Effector memory CD4-positive, alpha-beta T cell (primary cell): ENCODE data around the gene ANKRD40.

ENCODE experiments used
- DNase-seq, 3 donors: peaks; one replicate each; pipeline ENCODE4 v3.0.0-alpha.2; 2020
- H3K27ac ChIP-seq: 2 replicates; pipeline ENCODE4 v1.7.0; 2013; ENCODE audit warnings: mild to moderate bottlenecking, low read length, moderate library complexity; ENCODE audit not compliant: insufficient read depth, poor library complexity, severe bottlenecking
- H3K27me3 ChIP-seq: replicated peaks from 2 replicates; pipeline ENCODE4 v1.7.0; 2013; ENCODE audit warnings: mild to moderate bottlenecking, low read length; ENCODE audit not compliant: insufficient read depth, control insufficient read depth, poor library complexity, severe bottlenecking
- H3K36me3 ChIP-seq: 2 replicates; pipeline ENCODE4 v1.7.0; 2013; ENCODE audit warnings: mild to moderate bottlenecking, low read length, moderate library complexity; ENCODE audit not compliant: control insufficient read depth, insufficient read depth
- H3K4me1 ChIP-seq: 2 replicates; pipeline ENCODE4 v1.7.0; 2013; ENCODE audit warnings: low read length, mild to moderate bottlenecking; ENCODE audit not compliant: control insufficient read depth, insufficient read depth, poor library complexity, severe bottlenecking
- H3K4me3 ChIP-seq: 2 replicates; pipeline ENCODE4 v1.7.0; 2013; ENCODE audit warnings: low read length, low read depth, mild to moderate bottlenecking; ENCODE audit not compliant: insufficient read depth, poor library complexity, severe bottlenecking
- H3K9me3 ChIP-seq: 2 replicates; pipeline ENCODE4 v1.7.0; 2013; ENCODE audit warnings: mild to moderate bottlenecking, low read length, moderate library complexity; ENCODE audit not compliant: control insufficient read depth

Gene ANKRD40

DNA sequence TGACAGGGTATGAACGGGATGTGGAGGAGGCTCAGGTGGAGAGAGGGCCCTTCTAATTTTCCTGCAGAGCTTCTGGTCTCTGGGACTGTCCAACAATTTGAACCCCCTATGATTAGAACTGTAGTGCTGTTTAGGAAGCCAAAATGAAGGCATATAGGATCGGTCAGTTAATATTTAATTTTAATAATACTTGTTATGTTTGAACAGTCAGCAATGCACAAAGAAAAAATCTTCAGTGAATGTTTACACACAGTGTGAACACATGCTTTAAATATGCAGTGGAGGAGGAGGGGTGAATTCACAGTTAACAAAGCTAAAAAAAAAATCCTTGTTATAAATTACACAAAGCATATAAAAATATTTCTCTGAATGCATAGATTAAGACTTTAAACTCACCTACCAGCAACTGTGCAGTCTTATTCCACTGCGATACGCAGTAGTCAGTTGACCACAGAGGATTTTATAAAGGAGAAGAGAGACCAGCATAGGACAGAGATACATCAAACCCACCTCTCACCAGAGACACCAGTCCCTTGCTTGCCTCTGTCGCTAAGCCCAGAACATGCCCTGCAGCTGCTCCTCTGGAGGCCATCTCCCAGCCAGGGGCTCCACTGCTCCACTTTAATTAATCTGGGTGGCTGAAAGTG is 14.6 kb downstream of the ANKRD40 start:
- no peaks in the 10 kb centered on the region for H3K27me3 ChIP-seq
- H3K36me3 ChIP-seq, result peaks cover 46% of the 10 kb centered on the region
- no peak overlapping the region for H3K27ac ChIP-seq
- H3K4me1 ChIP-seq, result no peaks in the 10 kb centered on the region
- no peaks in the 10 kb centered on the region for H3K9me3 ChIP-seq
- no peak overlapping the region for H3K4me3 ChIP-seq
- DNase-seq, result no peak

DNA sequence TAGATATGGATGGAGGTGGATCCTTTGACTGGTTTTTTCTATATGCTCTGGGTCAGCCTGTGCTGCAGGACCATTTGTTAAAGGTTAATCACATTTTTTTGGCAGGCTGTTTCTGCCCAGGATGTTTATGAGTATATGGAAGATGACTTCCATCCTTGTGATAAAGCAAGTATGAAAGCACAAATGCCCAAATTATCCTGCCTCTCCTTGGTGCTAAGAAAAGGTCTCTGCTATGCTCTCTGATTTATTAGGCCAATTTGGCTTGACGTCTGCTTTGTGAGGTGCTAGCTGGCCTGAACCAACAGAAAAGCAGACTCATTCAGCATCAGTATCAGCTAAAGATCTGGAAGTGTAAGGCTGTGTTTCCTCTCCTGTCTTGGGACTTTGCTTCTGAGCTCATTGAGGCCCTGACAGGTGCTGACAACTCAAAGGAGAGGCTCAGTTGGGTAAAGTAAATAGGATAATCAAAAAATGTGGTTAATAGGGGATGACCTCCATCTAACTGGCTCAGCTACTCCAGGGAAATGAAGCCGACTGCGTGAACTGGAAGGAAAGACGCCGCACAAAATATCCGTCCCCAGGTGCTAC is 15.2 kb downstream of the ANKRD40 start:
- Histone ChIP-seq H3K9me3 (no peaks in the 10 kb centered on the region), H3K4me3 (no peak overlapping the region), H3K27ac (no peak overlapping the region), H3K27me3 (no peaks in the 10 kb centered on the region), H3K36me3 (peaks cover 39% of the 10 kb centered on the region), H3K4me1 (no peaks in the 10 kb centered on the region)
- no peak for DNase-seq

DNA sequence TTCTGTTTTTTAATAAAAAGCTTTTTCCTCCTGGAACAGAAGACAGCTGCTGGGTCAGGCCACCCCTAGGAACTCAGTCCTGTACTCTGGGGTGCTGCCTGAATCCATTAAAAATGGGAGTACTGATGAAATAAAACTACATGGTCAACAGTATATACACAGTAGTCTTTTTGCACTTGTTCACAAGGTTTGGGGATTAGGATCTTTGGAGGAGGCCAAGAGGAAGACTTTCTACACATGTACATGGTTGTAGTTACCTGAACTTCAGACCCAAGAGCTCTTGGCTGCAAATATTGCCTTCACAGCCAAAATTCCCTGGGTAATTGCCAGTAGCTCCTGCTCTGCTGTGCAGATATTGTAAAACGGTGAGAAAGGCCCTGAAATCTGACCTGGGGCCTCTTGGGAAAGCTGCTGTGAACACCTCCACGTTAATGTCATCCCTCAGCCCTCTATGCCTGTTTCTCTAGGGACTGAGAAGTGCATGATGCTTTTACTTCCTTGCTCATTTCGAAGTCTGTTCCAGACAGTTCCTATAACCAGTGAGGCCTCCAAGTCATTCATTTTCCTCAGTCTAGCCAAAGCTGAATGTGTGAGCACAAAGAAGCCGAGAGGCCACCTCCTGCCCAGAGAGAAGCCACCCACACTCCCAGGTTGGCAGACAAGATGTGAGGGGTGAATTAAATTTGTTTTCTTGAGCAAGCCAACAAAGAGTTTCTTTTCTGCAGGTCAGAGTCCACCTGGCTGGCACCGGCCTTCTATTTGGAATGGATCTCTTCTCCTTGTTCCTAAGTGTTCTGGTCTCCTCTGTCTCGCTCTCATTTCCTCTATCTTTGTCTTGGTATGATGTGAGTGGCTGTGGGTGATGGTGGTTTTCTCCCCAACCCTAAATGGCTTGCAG is 15.9 kb downstream of the ANKRD40 start:
- Histone ChIP-seq H3K27ac (no peak overlapping the region), H3K4me1 (no peaks in the 10 kb centered on the region), H3K36me3 (peaks cover 32% of the 10 kb centered on the region)

DNA sequence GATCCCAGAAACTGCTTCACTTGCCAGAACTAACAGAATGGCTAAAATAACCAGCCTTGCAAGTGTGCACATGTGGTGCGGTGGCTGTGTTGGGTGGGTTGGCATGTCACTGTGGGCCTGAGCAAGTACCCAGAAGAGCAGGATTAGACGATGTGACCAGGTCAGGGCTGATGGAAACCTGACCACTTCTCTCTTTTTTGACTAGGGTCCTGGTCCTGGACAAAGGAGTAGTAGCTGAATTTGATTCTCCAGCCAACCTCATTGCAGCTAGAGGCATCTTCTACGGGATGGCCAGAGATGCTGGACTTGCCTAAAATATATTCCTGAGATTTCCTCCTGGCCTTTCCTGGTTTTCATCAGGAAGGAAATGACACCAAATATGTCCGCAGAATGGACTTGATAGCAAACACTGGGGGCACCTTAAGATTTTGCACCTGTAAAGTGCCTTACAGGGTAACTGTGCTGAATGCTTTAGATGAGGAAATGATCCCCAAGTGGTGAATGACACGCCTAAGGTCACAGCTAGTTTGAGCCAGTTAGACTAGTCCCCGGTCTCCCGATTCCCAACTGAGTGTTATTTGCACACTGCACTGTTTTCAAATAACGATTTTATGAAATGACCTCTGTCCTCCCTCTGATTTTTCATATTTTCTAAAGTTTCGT is 16.7 kb downstream of the ANKRD40 start:
- H3K9me3 ChIP-seq, result no peaks in the 10 kb centered on the region
- no peaks in the 10 kb centered on the region for H3K4me1 ChIP-seq
- no peak overlapping the region for H3K4me3 ChIP-seq
- H3K27me3 ChIP-seq, result no peaks in the 10 kb centered on the region
- H3K36me3 ChIP-seq, result peaks cover 25% of the 10 kb centered on the region
- no peak for DNase-seq
- H3K27ac ChIP-seq, result no peak overlapping the region

More for the DNA sequence above, 15.9 kb downstream of the ANKRD40 start:
- H3K27me3 ChIP-seq, result no peaks in the 10 kb centered on the region
- no peak overlapping the region for H3K4me3 ChIP-seq
- no peak for DNase-seq
- no peaks in the 10 kb centered on the region for H3K9me3 ChIP-seq

DNA sequence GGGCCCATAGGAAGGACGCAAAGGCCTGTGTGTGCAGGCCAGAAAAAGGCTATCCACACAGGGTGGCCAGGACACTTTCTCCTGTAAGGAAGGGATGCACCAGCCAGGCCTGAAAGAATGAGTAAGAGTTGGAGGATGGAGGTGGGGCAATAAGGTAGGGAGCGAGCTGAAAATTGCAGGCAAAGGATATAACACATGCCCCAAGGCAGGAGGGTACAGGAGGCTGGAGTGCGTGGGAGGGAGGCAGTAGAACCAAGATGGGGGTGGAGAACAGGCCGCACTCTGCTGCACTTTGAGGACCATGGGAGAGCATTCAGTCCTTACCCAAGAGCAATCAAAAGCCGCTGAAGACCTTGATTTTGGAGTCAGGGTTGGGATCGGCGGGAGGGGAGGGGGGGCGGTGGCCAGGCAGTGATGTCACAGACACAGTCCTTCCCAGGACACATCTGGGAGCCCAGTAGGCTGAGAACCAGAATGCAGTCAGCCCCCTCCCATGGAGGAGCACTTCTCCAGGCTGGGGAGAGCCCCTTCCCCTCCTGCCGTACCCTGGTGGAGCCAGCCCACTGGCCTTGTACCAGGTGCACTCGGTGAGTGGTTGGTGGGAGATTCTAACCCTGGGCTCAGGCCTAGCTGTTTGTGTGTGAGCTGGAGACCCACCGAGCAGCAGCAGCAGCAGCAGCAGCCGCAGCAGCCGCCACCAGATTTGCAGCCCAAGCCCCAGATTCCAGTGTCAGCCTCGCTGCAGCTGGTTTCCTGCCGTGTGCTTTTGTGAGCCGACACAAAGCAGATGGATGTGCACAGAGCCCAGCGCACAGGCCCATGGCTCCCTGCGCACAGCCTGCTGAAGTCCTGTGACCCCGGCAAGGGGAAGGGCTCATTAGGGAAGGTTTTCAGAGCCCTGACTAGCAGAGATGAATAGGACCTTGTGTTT is 17.5 kb downstream of the ANKRD40 start:
- Histone ChIP-seq H3K36me3 (peaks cover 17% of the 10 kb centered on the region), H3K4me3 (no peak overlapping the region), H3K9me3 (no peaks in the 10 kb centered on the region), H3K27ac (no peak overlapping the region), H3K27me3 (no peaks in the 10 kb centered on the region), H3K4me1 (no peaks in the 10 kb centered on the region)
- no peak for DNase-seq

DNA sequence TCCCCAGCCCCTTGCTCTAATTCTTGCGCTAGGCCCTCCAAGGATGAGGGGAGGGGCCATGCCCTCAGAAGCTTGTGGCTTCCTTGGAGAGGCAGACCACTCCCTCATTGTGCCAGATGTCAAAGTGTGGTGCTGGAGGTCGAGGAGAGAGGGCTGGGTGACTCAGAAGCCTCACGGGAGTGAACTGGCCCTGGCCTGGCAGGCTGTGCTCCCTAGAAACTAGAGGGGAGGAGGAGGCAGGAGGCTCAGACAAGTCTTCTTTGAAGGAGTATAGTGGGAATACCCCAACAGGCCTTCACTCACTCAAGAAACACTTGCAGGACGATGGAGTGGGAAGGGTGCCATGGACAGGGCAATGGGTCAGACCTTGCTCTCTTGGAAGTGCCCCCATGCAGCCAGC is 18.5 kb downstream of the ANKRD40 start:
- no peaks in the 10 kb centered on the region for H3K4me1 ChIP-seq
- H3K36me3 ChIP-seq, result peaks cover 16% of the 10 kb centered on the region
- no peak overlapping the region for H3K27ac ChIP-seq
- no peak overlapping the region for H3K4me3 ChIP-seq
- no peaks in the 10 kb centered on the region for H3K9me3 ChIP-seq
- H3K27me3 ChIP-seq, result no peaks in the 10 kb centered on the region
- no peak for DNase-seq

DNA sequence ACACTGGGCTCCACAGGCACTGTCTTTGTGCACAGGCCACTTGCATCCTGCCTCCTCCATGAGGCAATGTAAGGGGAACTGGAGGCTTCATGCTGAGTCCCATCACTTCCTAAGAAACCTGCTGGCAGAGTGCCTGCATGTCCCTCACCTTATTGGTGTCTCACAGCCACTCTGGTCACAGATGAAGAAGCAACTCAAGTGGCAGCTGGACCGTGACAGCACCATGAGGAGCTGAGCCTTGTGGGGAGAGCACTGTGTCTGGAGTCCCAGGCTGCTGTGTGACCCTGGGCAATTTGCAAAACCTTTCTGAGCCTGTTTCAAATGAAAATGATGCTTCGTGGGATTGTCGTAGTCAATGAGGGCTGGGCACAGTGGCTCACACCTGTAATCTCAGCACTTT is 19.5 kb downstream of the ANKRD40 start:
- Histone ChIP-seq H3K36me3 (peaks cover 11% of the 10 kb centered on the region), H3K27ac (no peak overlapping the region), H3K4me3 (no peak overlapping the region), H3K4me1 (no peaks in the 10 kb centered on the region), H3K9me3 (no peaks in the 10 kb centered on the region), H3K27me3 (no peaks in the 10 kb centered on the region)
- DNase-seq, result no peak

DNA sequence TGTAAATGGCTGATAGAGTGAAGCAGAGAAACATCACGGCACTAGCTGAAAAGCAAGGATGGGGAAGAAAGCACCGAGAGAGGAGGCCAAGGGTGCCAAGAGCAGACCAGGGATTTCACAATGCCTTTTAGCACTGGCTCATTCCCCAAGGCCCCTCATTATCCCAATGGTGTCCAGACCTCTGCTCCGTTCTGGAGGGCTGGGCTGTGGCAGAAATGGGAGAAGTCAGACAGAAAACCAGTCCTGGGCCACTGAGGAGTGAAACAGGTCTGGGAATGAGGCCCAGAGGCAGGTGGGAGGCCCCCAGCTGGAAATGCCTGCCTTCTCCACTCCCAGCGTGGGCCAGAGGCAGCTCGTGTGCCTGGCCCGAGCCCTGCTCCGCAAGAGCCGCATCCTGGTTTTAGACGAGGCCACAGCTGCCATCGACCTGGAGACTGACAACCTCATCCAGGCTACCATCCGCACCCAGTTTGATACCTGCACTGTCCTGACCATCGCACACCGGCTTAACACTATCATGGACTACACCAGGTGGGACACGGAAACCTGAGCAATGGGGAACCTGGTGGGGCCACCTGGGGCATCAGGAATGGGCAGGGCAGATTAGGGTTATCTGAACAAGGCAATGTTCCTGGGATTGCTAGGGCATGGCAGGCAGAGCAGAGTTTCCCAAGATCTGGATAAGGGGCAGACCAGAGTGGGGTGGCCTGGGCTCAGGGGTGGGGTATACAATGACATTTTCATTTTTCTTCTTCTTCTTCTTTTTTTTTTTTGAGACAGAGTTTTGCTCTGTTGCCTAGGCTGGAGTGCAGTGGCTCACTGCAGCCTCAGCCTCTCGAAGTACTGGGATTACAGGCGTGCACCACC is 20.3 kb downstream of the ANKRD40 start:
- Histone ChIP-seq H3K36me3 (peaks cover 3% of the 10 kb centered on the region), H3K9me3 (no peaks in the 10 kb centered on the region), H3K4me3 (no peak overlapping the region), H3K27me3 (no peaks in the 10 kb centered on the region), H3K27ac (no peak overlapping the region), H3K4me1 (no peaks in the 10 kb centered on the region)
- no peak for DNase-seq
